Mesenchymal stem cell (in vitro differentiated cells and primary cell): ENCODE measurements around the gene STIMATE.

Experiments
- DNase-seq: peaks from one replicate; pipeline ENCODE4 v3.0.0-alpha.2; 2013
- H2AFZ ChIP-seq: one replicate; pipeline ENCODE4 v1.6.1; 2013; ENCODE audit warnings: low read depth, mild to moderate bottlenecking, control low read depth, inconsistent platforms, low read length, moderate library complexity
- H2AK5ac ChIP-seq: 2 replicates; pipeline ENCODE4 v1.6.1; 2013; ENCODE audit warnings: low read length, moderate library complexity, mild to moderate bottlenecking, inconsistent platforms; ENCODE audit not compliant: severe bottlenecking
- H2BK120ac ChIP-seq: one replicate; pipeline ENCODE4 v1.6.1; 2013; ENCODE audit warnings: low read depth, mild to moderate bottlenecking, inconsistent platforms, low read length, moderate library complexity
- H2BK12ac ChIP-seq, 2 experiments: one replicate each; pipeline ENCODE4 v1.6.1; 2013; ENCODE audit warnings: inconsistent platforms in 2 of 2, low read length in 2 of 2, mild to moderate bottlenecking in 2 of 2, moderate library complexity in 2 of 2, control low read depth in 1 of 2
- H2BK15ac ChIP-seq: one replicate; pipeline ENCODE4 v1.6.1; 2013; ENCODE audit warnings: mild to moderate bottlenecking, low read depth, inconsistent platforms; ENCODE audit not compliant: poor library complexity, severe bottlenecking
- H2BK5ac ChIP-seq: 2 replicates; pipeline ENCODE4 v1.6.1; 2013; ENCODE audit warnings: low read depth, mild to moderate bottlenecking, low read length, control low read depth, inconsistent platforms; ENCODE audit not compliant: poor library complexity, severe bottlenecking
- H3K14ac ChIP-seq, 2 experiments: one replicate each; pipeline ENCODE4 v1.6.1; 2013; ENCODE audit warnings: inconsistent platforms in 2 of 2, low read length in 2 of 2, control low read depth in 1 of 2, mild to moderate bottlenecking in 1 of 2, moderate library complexity in 1 of 2
- H3K18ac ChIP-seq, 2 experiments: one replicate each; pipeline ENCODE4 v1.6.1; 2013; ENCODE audit warnings: inconsistent platforms in 2 of 2, low read length in 2 of 2, control low read depth in 1 of 2, low read depth in 1 of 2, mild to moderate bottlenecking in 1 of 2
- H3K23ac ChIP-seq, 2 experiments: one replicate each; pipeline ENCODE4 v1.6.1; 2013; ENCODE audit warnings: inconsistent platforms in 2 of 2, low read length in 2 of 2, mild to moderate bottlenecking in 2 of 2, moderate library complexity in 2 of 2, control low read depth in 1 of 2
- H3K27ac ChIP-seq: 2 replicates; pipeline ENCODE4 v1.5.1; 2013; ENCODE audit warnings: mild to moderate bottlenecking, moderate library complexity, low read length, control low read depth, inconsistent platforms; ENCODE audit not compliant: poor library complexity, severe bottlenecking
- H3K27me3 ChIP-seq, 2 experiments: 2 replicates each; pipeline versions ENCODE4 v1.6.1 to v1.7.0; 2013; ENCODE audit warnings: low read length in 2 of 2, mild to moderate bottlenecking in 2 of 2, moderate library complexity in 2 of 2, control low read depth in 1 of 2, inconsistent platforms in 1 of 2; ENCODE audit not compliant: control insufficient read depth in 1 of 2, insufficient read depth in 1 of 2
- H3K36me3 ChIP-seq, 2 experiments: 2 replicates each; pipeline versions ENCODE4 v1.6.1 to v1.7.0; 2013; ENCODE audit warnings: low read length in 2 of 2, control low read depth in 1 of 2, inconsistent platforms in 1 of 2, low read depth in 1 of 2, mild to moderate bottlenecking in 1 of 2; ENCODE audit not compliant: insufficient read depth in 2 of 2, control insufficient read depth in 1 of 2
- H3K4ac ChIP-seq, 2 experiments: one replicate each; pipeline ENCODE4 v1.6.1; 2013; ENCODE audit warnings: inconsistent platforms in 2 of 2, low read length in 2 of 2, mild to moderate bottlenecking in 2 of 2, moderate library complexity in 2 of 2, control low read depth in 1 of 2, low read depth in 1 of 2
- H3K4me1 ChIP-seq: 2 replicates; pipeline ENCODE4 v1.6.1; 2013; ENCODE audit warnings: low read depth, low read length, control low read depth; ENCODE audit not compliant: control insufficient read depth, insufficient read depth
- H3K4me2 ChIP-seq: 2 replicates; pipeline ENCODE4 v1.6.1; 2013; ENCODE audit warnings: low read length, mild to moderate bottlenecking, inconsistent platforms; ENCODE audit not compliant: poor library complexity, severe bottlenecking
- H3K4me3 ChIP-seq, 2 experiments: 2 replicates each; pipeline versions ENCODE4 v1.5.1 to v1.7.0; 2013; ENCODE audit warnings: low read length in 2 of 2, mild to moderate bottlenecking in 2 of 2, control low read depth in 1 of 2, low read depth in 1 of 2; ENCODE audit not compliant: insufficient read depth in 1 of 2
- H3K79me1 ChIP-seq: replicated peaks from 2 replicates; pipeline ENCODE4 v1.6.1; 2013; ENCODE audit warnings: mild to moderate bottlenecking, control low read depth, low read length, inconsistent platforms; ENCODE audit not compliant: poor library complexity, severe bottlenecking
- H3K9ac ChIP-seq: 2 replicates; pipeline ENCODE4 v1.7.0; 2013; ENCODE audit warnings: mild to moderate bottlenecking, low read length, moderate library complexity
- H3K9me3 ChIP-seq: 2 replicates; pipeline ENCODE4 v1.7.0; 2013; ENCODE audit warnings: mild to moderate bottlenecking, low read length; ENCODE audit not compliant: control insufficient read depth
- H4K8ac ChIP-seq: one replicate; pipeline ENCODE4 v1.6.1; 2013; ENCODE audit warnings: inconsistent platforms, mild to moderate bottlenecking, low read length, moderate library complexity
- H4K91ac ChIP-seq: one replicate; pipeline ENCODE4 v1.6.1; 2013; ENCODE audit warnings: mild to moderate bottlenecking, low read length, inconsistent platforms
- WGBS: methylation state at CpG from one replicate; pipeline ENCODE4 v1.1.7; 2013; ENCODE audit warnings: mixed read lengths; 5-methylcytosine and 5-hydroxymethylcytosine counted together

Gene STIMATE

GRCh38 chr3:52925405-52926313 is 28.3 kb upstream of the STIMATE start:
- no peak for DNase-seq
- no peak overlapping the region for H3K14ac ChIP-seq
- H3K27ac ChIP-seq = no peak overlapping the region
- H4K91ac ChIP-seq = no peak overlapping the region
- H2BK15ac ChIP-seq = no peak overlapping the region
- no peak overlapping the region for H3K4me2 ChIP-seq
- no peak overlapping the region for H2BK120ac ChIP-seq
- H3K4ac ChIP-seq = no peak overlapping the region
- no peaks in the 10 kb centered on the region for H3K27me3 ChIP-seq
- H3K23ac ChIP-seq = no peak overlapping the region
- 96% methylated on average over 4 of the region's 6 CpGs for WGBS
- no peak overlapping the region for H2BK5ac ChIP-seq
- no peak overlapping the region for H3K18ac ChIP-seq
- H3K4me3 ChIP-seq = no peak overlapping the region
- peaks cover 0 to 13% of the 10 kb centered on the region in 2 experiments for H3K36me3 ChIP-seq
- no peaks in the 10 kb centered on the region for H3K9me3 ChIP-seq
- H4K8ac ChIP-seq = no peak overlapping the region
- H2BK12ac ChIP-seq = no peak overlapping the region
- H3K9ac ChIP-seq = no peak overlapping the region
- no peak overlapping the region for H2AFZ ChIP-seq
- H3K79me1 ChIP-seq = no peaks in the 10 kb centered on the region
- H3K4me1 ChIP-seq = no peaks in the 10 kb centered on the region
- no peak overlapping the region for H2AK5ac ChIP-seq

GRCh38 chr3:52923963-52924362 is 26.6 kb upstream of the STIMATE start:
- DNase-seq = no peak
- Histone ChIP-seq H2BK15ac (no peak overlapping the region), H3K18ac (no peak overlapping the region), H3K9ac (no peak overlapping the region), H3K4me1 (no peaks in the 10 kb centered on the region), H3K4me2 (no peak overlapping the region), H2AFZ (no peak overlapping the region), H3K4me3 (no peak overlapping the region), H2AK5ac (no peak overlapping the region), H4K8ac (no peak overlapping the region), H3K14ac (no peak overlapping the region), H4K91ac (no peak overlapping the region), H2BK120ac (no peak overlapping the region), H2BK12ac (no peak overlapping the region), H3K27ac (no peak overlapping the region), H3K27me3 (no peaks in the 10 kb centered on the region), H2BK5ac (no peak overlapping the region), H3K23ac (no peak overlapping the region), H3K4ac (no peak overlapping the region), H3K79me1 (no peaks in the 10 kb centered on the region), H3K9me3 (no peaks in the 10 kb centered on the region), H3K36me3 (peaks cover 0 to 27% of the 10 kb centered on the region in 2 experiments)
- WGBS = 100% methylated on average over 1 of the region's 2 CpGs

GRCh38 chr3:52920841-52921240 is 23.5 kb upstream of the STIMATE start:
- no peak overlapping the region for H3K4me3 ChIP-seq
- H3K14ac ChIP-seq = no peak overlapping the region
- H2BK120ac ChIP-seq = no peak overlapping the region
- no peak overlapping the region for H3K9ac ChIP-seq
- H2AK5ac ChIP-seq = no peak overlapping the region
- H3K27me3 ChIP-seq = no peaks in the 10 kb centered on the region
- H3K23ac ChIP-seq = no peak overlapping the region
- no peaks in the 10 kb centered on the region for H3K9me3 ChIP-seq
- no peaks in the 10 kb centered on the region for H3K79me1 ChIP-seq
- H3K18ac ChIP-seq = no peak overlapping the region
- no peak overlapping the region for H3K27ac ChIP-seq
- H3K36me3 ChIP-seq = peaks cover 0 to 31% of the 10 kb centered on the region in 2 experiments
- no peak overlapping the region for H2AFZ ChIP-seq
- no peak overlapping the region for H3K4ac ChIP-seq
- H4K8ac ChIP-seq = no peak overlapping the region
- 99% methylated on average over 2 of the region's 2 CpGs for WGBS
- DNase-seq = no peak
- H4K91ac ChIP-seq = no peak overlapping the region
- no peak overlapping the region for H3K4me2 ChIP-seq
- H2BK12ac ChIP-seq = no peak overlapping the region
- H2BK5ac ChIP-seq = no peak overlapping the region
- no peaks in the 10 kb centered on the region for H3K4me1 ChIP-seq
- H2BK15ac ChIP-seq = no peak overlapping the region

- Histone ChIP-seq H2BK5ac (no peak overlapping the region), H3K9ac (no peak overlapping the region), H2BK120ac (no peak overlapping the region), H3K36me3 (peaks cover 0 to 54% of the 10 kb centered on the region in 2 experiments), H3K27ac (no peak overlapping the region), H2BK15ac (no peak overlapping the region), H3K4me1 (no peaks in the 10 kb centered on the region), H3K4me3 (no peak overlapping the region), H3K23ac (no peak overlapping the region), H3K18ac (no peak overlapping the region), H3K4ac (no peak overlapping the region), H2BK12ac (no peak overlapping the region), H4K8ac (no peak overlapping the region), H3K9me3 (no peaks in the 10 kb centered on the region), H3K79me1 (no peaks in the 10 kb centered on the region), H2AFZ (no peak overlapping the region), H3K27me3 (no peaks in the 10 kb centered on the region), H3K14ac (no peak overlapping the region), H4K91ac (no peak overlapping the region), H3K4me2 (no peak overlapping the region), H2AK5ac (no peak overlapping the region)
- 100% methylated on average over 3 of the region's 3 CpGs for WGBS
- no peak for DNase-seq
Measured at GRCh38 chr3:52917044-52917443, 19.7 kb upstream of the STIMATE start.
